B cell (primary cell): ENCODE measurements around the gene TCERG1L. TPM values are rescaled to one million over a fixed set of nuclear protein-coding genes. Genes with fewer than 3 reads are reported as not detected.
A peak's percentile ranks its signal among the peaks of the same experiment; 100 is the strongest.

ENCODE experiments used
- ATAC-seq: fragments of 200-7000 bp; cut with Tn5 transposase; one replicate; pipeline ENCODE4 v1.10.0; 2021; ENCODE audit warnings: low read depth, mild to moderate bottlenecking, moderate number of reproducible peaks, moderate library complexity
- CTCF ChIA-PET: fragments of 350-600 bp; sonication (Branson Sonifier 250); formaldehyde crosslinking; loops from one replicate; lab custom pipeline; 2021; ENCODE audit warnings: antibody characterized with exemption, inconsistent platforms; lab: Charles Lee
- POLR2A ChIA-PET: fragments of 350-600 bp; sonication (Branson Sonifier 250); formaldehyde crosslinking; loops from one replicate; lab custom pipeline; 2021; ENCODE audit warnings: antibody characterized with exemption; lab: Charles Lee
- DNase-seq: peaks from one replicate; pipeline ENCODE4 v3.0.0; 2013
- H2AFZ ChIP-seq: 2 replicates; pipeline ENCODE4 v1.6.1; 2012; ENCODE audit warnings: mild to moderate bottlenecking, low read depth, low read length; ENCODE audit not compliant: insufficient read depth, poor library complexity, severe bottlenecking
- H3K27ac ChIP-seq, 2 donors: 1 replicate in 1 of 2; 2 replicates in 1 of 2; pipeline ENCODE4 v1.5.1; 2012 to 2013; ENCODE audit warnings: low read length in 2 of 2, mild to moderate bottlenecking in 2 of 2, moderate library complexity in 1 of 2
- H3K27me3 ChIP-seq, 4 experiments: fragments of 200-600 bp in 1 of 4; sonication (generic) in 1 of 4; replicated peaks in 1 of 4; 1 replicate in 2 of 4; 2 replicates in 2 of 4; pipeline versions ENCODE4 v1.6.1 to v1.7.0; 2013 to 2016; ENCODE audit warnings: low read length in 3 of 4, mild to moderate bottlenecking in 2 of 4, mixed read lengths in 1 of 4, moderate library complexity in 1 of 4; ENCODE audit not compliant: insufficient read depth in 4 of 4, control insufficient read depth in 3 of 4; ENCODE audit errors: control extremely low read depth in 1 of 4
- H3K36me3 ChIP-seq, 2 experiments: replicated peaks in 1 of 2; 1 replicate in 1 of 2; 2 replicates in 1 of 2; pipeline versions ENCODE4 v1.6.1 to v1.7.1; 2013; ENCODE audit warnings: low read length in 1 of 2; ENCODE audit not compliant: insufficient read depth in 2 of 2, control insufficient read depth in 1 of 2; ENCODE audit errors: control extremely low read depth in 1 of 2, extremely low read depth in 1 of 2
- H3K4me1 ChIP-seq, 2 donors: fragments of 200-600 bp in 1 of 2; sonication (generic) in 1 of 2; 1 replicate in 1 of 2; 2 replicates in 1 of 2; pipeline versions ENCODE4 v1.5.1 to v1.6.1; 2013 to 2017; ENCODE audit warnings: low read length in 2 of 2; ENCODE audit not compliant: control insufficient read depth in 2 of 2, insufficient read depth in 2 of 2
- H3K4me2 ChIP-seq: replicated peaks from 2 replicates; pipeline ENCODE3; 2012; ENCODE audit warnings: mild to moderate bottlenecking, low read depth, low read length; ENCODE audit not compliant: poor library complexity, severe bottlenecking
- H3K4me3 ChIP-seq, 5 experiments: fragments of 200-600 bp in 1 of 5; sonication (generic) in 1 of 5; 1 replicate in 3 of 5; 2 replicates in 2 of 5; pipeline versions ENCODE4 v1.5.1 to v1.7.0; 2011 to 2016; ENCODE audit warnings: low read length in 4 of 5, mild to moderate bottlenecking in 4 of 5, low read depth in 2 of 5, control low read depth in 1 of 5, moderate library complexity in 1 of 5; ENCODE audit not compliant: insufficient read depth in 1 of 5; ENCODE audit errors: control extremely low read depth in 1 of 5, extremely low read depth in 1 of 5
- H3K79me2 ChIP-seq: fragments of 200-600 bp; sonication (generic); one replicate; pipeline ENCODE4 v1.6.0; 2016; ENCODE audit warnings: low read length; ENCODE audit not compliant: control insufficient read depth, insufficient read depth
- H3K9ac ChIP-seq: fragments of 200-600 bp; sonication (generic); 2 replicates; pipeline ENCODE4 v1.6.1; 2017; ENCODE audit warnings: mild to moderate bottlenecking, low read length, moderate library complexity
- H3K9me3 ChIP-seq, 3 donors: one replicate each; pipeline versions ENCODE4 v1.6.1 to v1.7.1; 2013; ENCODE audit warnings: low read length in 2 of 3; ENCODE audit not compliant: control insufficient read depth in 2 of 3, insufficient read depth in 1 of 3; ENCODE audit errors: control extremely low read depth in 1 of 3
- H4K20me1 ChIP-seq: 2 replicates; pipeline ENCODE4 v1.6.0; 2012; ENCODE audit warnings: mild to moderate bottlenecking, low read length; ENCODE audit not compliant: insufficient read depth, control insufficient read depth, poor library complexity, severe bottlenecking
- H3K27ac Mint-ChIP-seq: one replicate; pipeline ENCODE4 v1.8.0; 2021; ENCODE audit warnings: mixed read lengths
- H3K27me3 Mint-ChIP-seq: one replicate; pipeline ENCODE4 v1.8.0; 2021; ENCODE audit warnings: mixed read lengths
- H3K4me1 Mint-ChIP-seq: one replicate; pipeline ENCODE4 v1.8.0; 2021; ENCODE audit warnings: mixed read lengths
- H3K4me3 Mint-ChIP-seq: one replicate; pipeline ENCODE4 v1.8.0; 2021; ENCODE audit warnings: mixed read lengths
- H3K9me3 Mint-ChIP-seq: one replicate; pipeline ENCODE4 v1.8.0; 2022; ENCODE audit warnings: mixed read lengths; ENCODE audit not compliant: insufficient read depth
- EZH2 ChIP-seq: IDR thresholded peaks from 2 replicates; pipeline ENCODE4 v1.6.1; 2012; ENCODE audit warnings: borderline replicate concordance, low read depth, mild to moderate bottlenecking, moderate library complexity, low read length; ENCODE audit not compliant: insufficient read depth, poor library complexity, severe bottlenecking
- WGBS: methylation state at CpG from one replicate; pipeline ENCODE4 v1.1.5; 2013; ENCODE audit warnings: missing lambda C conversion rate; ENCODE audit not compliant: insufficient coverage; 5-methylcytosine and 5-hydroxymethylcytosine counted together
- intact Hi-C: fragments of 100-400 bp; cut with micrococcal nuclease; formaldehyde crosslinking; loops from one replicate; pipeline ENCODE4 v1.10.0; 2022
- polyA plus RNA-seq: library from polyadenylated mRNA; depleted of rRNA; stranded (reverse); fragments of >200 nt; gene quantifications from 2 replicates; pipeline ENCODE4 v1.2.3, GENCODE V29; 2012
- total RNA-seq, 2 donors: library from RNA; stranded (reverse); fragments of 120-200 nt in 1 of 2; gene quantifications; 1 replicate in 1 of 2; 2 replicates in 1 of 2; pipeline versions ENCODE4 v1.2.3 to v1.2.4, GENCODE V29; 2013 to 2022
- TF ChIP-seq, protein P1 (sequence below): fragments of 200-600 bp; IDR thresholded peaks from one replicate; pipeline ENCODE4 v1.8.0; 2022; ENCODE audit warnings: antibody characterized with exemption, mild to moderate bottlenecking

The TCERG1L gene
- total and polyA plus RNA-seq, 2 donors (not counting 1 experiment from before 2014, with no cell fraction given), result 0.10 TPM; not detected in 1

DNA sequence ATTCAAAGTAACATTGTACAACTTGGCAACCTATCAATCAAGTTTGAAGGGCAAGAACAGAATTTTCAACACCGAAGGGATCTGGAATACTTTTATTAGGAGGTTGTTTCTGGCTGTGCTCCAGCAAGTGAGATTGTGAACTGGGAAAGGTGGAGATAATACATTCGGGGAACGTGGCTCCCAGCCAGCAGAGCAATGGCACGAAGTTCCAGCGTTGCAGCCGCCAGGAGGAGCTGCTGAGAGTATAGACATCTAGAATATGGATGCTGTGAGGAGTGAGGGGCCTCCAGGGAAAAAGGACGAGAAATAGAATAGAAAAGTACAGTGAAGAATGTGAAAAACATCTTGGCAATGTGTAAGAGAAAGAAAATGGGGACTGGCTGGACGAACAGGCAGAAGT, 69.5 kb downstream of the TCERG1L start:
- no peak overlapping the region for H3K27ac Mint-ChIP-seq
- Histone ChIP-seq H3K27me3 (no peaks in the 10 kb centered on the region), H2AFZ (no peak overlapping the region), H3K4me3 (no peak overlapping the region), H4K20me1 (no peaks in the 10 kb centered on the region), H3K4me1 (no peaks in the 10 kb centered on the region), H3K27ac (no peak overlapping the region), H3K4me2 (no peak overlapping the region), H3K9me3 (peaks cover 0 to 25% (median 0%) of the 10 kb centered on the region in 3 donors), H3K36me3 (no peaks in the 10 kb centered on the region), H3K79me2 (no peaks in the 10 kb centered on the region), H3K9ac (no peak overlapping the region)
- H3K9me3 Mint-ChIP-seq, result no peaks in the 10 kb centered on the region
- ATAC-seq (no peak), DNase-seq (no peak)
- no peaks in the 10 kb centered on the region for H3K4me1 Mint-ChIP-seq
- H3K4me3 Mint-ChIP-seq, result no peak overlapping the region
- POLR2A ChIA-PET, result no interaction called here
- no peaks in the 10 kb centered on the region for H3K27me3 Mint-ChIP-seq
- CTCF ChIA-PET, result no interaction called here
- TF ChIP-seq, protein P1, sequence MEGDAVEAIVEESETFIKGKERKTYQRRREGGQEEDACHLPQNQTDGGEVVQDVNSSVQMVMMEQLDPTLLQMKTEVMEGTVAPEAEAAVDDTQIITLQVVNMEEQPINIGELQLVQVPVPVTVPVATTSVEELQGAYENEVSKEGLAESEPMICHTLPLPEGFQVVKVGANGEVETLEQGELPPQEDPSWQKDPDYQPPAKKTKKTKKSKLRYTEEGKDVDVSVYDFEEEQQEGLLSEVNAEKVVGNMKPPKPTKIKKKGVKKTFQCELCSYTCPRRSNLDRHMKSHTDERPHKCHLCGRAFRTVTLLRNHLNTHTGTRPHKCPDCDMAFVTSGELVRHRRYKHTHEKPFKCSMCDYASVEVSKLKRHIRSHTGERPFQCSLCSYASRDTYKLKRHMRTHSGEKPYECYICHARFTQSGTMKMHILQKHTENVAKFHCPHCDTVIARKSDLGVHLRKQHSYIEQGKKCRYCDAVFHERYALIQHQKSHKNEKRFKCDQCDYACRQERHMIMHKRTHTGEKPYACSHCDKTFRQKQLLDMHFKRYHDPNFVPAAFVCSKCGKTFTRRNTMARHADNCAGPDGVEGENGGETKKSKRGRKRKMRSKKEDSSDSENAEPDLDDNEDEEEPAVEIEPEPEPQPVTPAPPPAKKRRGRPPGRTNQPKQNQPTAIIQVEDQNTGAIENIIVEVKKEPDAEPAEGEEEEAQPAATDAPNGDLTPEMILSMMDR, result peak; percentile 6
- no peak for TF ChIP-seq EZH2
- 27% methylated on average over 8 of the region's 8 CpGs for WGBS
- intact Hi-C loops, result no loop called here

DNA sequence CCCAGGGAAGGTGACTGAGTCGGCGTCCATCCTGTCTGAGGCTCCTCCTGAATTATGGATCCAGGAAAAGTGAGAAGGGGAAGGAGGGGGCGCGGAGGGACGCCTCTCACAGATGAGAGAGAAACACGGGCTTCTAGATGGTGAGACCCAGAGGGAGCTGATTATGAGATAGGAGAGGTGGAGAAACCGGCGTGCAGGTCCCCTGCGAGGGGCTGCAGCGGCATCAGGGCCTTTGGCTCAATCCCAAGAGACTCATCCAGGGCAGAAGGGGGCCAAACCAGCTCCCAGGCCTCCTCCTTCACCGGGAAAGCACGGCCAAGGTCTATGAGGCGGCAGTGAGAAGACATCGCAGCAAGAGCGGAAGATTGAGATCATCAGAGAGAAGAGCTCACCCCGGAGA, 70.8 kb downstream of the TCERG1L start:
- DNase-seq, result no peak
- Histone ChIP-seq H2AFZ (no peak overlapping the region), H3K4me3 (no peak overlapping the region), H4K20me1 (no peaks in the 10 kb centered on the region), H3K79me2 (no peaks in the 10 kb centered on the region), H3K27ac (no peak overlapping the region), H3K4me2 (no peak overlapping the region), H3K9me3 (peaks cover 0 to 19% (median 0%) of the 10 kb centered on the region in 3 donors), H3K4me1 (no peaks in the 10 kb centered on the region), H3K36me3 (no peaks in the 10 kb centered on the region), H3K27me3 (no peaks in the 10 kb centered on the region), H3K9ac (no peak overlapping the region)
- POLR2A ChIA-PET, result no interaction called here
- Mint-ChIP-seq H3K4me3 (no peak overlapping the region), H3K27me3 (no peaks in the 10 kb centered on the region), H3K9me3 (no peaks in the 10 kb centered on the region), H3K27ac (no peak overlapping the region), H3K4me1 (no peaks in the 10 kb centered on the region)
- intact Hi-C loops, result no loop called here
- ATAC-seq, result no peak
- no peak for TF ChIP-seq EZH2
- TF ChIP-seq, protein P1, result no peak
- CTCF ChIA-PET, result no interaction called here
- WGBS, result 87% methylated on average over 16 of the region's 16 CpGs
